GM13976 (cell line): ENCODE measurements around the gene CDH12.
"Not testable (repeated sequence)": the region's sequence is repeated elsewhere in the genome, so short reads cannot be mapped to it uniquely, and the experiment has no call there.

Experiments
- DNase-seq: peaks from one replicate; pipeline ENCODE4 v3.0.0; 2012; ENCODE audit warnings: low spot score
- in situ Hi-C: fragments of 300-500 bp; cut with MboI; formaldehyde crosslinking; loops from one replicate; pipeline ENCODE4 v1.12.0; 2022; ENCODE audit warnings: low sequenced_read_pairs, mixed read lengths, inconsistent platforms; ENCODE audit not compliant: unreplicated experiment
- TF ChIP-seq, protein P1 (sequence below): IDR thresholded peaks from 2 replicates; pipeline ENCODE4 v1.5.1; 2012; ENCODE audit warnings: borderline replicate concordance, mild to moderate bottlenecking; ENCODE audit not compliant: insufficient read depth; ENCODE audit errors: extremely low read depth, missing control alignments, control extremely low read depth

The CDH12 gene

DNA sequence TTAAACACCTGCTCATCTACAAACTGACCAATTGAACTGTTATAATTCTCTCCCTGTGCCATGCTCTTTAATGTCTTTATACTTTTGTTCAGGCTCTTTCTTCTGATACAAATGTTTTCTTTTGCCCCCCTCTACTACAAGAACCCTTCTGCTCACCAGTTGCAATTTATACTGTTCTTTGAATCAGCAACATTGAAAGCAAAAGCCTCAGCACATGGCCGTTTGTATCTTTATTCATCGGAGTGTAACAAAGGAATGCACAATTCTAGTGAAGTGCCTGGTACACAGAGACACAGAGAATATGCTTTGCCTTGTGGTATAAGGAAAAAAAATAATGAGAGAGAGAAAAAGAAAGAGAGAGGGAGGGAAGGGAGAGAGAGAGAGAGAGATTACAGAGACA is 547.1 kb downstream of the CDH12 start:
- no peak for DNase-seq

GRCh38 chr5:22295832-22296231 is 557.3 kb downstream of the CDH12 start:
- TF ChIP-seq, protein P1, sequence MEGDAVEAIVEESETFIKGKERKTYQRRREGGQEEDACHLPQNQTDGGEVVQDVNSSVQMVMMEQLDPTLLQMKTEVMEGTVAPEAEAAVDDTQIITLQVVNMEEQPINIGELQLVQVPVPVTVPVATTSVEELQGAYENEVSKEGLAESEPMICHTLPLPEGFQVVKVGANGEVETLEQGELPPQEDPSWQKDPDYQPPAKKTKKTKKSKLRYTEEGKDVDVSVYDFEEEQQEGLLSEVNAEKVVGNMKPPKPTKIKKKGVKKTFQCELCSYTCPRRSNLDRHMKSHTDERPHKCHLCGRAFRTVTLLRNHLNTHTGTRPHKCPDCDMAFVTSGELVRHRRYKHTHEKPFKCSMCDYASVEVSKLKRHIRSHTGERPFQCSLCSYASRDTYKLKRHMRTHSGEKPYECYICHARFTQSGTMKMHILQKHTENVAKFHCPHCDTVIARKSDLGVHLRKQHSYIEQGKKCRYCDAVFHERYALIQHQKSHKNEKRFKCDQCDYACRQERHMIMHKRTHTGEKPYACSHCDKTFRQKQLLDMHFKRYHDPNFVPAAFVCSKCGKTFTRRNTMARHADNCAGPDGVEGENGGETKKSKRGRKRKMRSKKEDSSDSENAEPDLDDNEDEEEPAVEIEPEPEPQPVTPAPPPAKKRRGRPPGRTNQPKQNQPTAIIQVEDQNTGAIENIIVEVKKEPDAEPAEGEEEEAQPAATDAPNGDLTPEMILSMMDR, result no peak
- in situ Hi-C loops, result no loop called here
- no peak for DNase-seq

More for the DNA sequence above, 547.1 kb downstream of the CDH12 start:
- in situ Hi-C loops, result no loop called here
- TF ChIP-seq, protein P1, result no peak

DNA sequence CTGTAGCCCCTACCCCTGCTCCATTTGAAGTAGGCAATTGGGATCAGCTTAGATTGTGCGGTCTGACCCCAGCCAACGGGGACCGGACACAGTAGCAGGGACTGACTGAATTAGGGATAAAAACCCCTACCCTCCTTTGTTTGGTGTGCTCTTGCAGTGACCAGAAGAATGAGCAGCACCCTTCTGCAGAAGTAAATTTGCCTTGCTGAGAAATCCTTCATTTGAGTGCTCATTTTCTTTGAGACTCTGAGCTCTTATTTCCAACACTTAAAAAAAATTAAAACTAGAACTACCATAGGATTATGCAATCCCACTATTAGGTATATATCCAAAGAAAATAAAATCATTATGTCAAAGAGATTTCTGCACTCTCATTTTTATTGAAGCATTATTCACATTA is 560.0 kb downstream of the CDH12 start:
- DNase-seq, result no peak
- in situ Hi-C loops, result no loop called here
- TF ChIP-seq, protein P1, result no peak

DNA sequence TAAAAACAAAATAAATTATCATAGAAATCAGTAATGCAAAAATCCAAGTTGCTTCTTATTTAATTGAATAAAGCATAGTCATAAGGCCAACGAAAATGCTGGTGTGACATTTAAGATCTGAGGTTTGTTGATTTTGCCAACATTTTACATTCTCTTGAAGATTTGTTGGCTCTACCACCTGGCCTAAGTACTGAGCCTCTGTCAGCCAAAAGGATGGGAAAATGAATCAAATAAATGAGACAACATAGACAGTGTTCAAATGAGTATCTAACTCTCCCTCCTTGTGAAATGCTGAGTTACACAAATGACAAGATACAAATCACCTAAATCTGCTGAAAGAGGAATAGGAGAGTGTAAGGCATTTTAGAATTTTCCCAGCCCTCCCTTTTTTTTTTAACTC is 575.0 kb downstream of the CDH12 start:
- in situ Hi-C loops, result no loop called here
- no peak for DNase-seq
- TF ChIP-seq, protein P1, result no peak

DNA sequence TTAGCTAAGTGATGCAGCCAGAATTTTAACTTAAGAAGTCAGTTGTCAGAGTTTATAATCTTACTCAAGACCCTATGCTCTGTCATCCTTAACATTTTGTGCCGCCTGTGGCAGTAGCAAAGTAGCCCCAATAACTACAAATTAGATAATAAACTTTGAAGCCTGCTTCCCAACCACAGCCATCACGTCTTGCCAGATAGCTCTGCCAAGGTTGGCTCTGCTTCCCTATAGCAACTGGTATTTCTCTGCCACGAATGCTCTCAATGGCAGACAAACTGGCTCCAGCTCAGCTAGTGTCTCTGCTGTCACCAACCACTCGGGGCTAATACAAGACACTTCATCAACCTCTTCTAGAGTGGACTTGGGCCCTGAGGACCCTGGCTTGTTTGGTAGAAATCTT is 576.1 kb downstream of the CDH12 start:
- no peak for DNase-seq
- TF ChIP-seq, protein P1, result no peak
- in situ Hi-C loops, result no loop called here

DNA sequence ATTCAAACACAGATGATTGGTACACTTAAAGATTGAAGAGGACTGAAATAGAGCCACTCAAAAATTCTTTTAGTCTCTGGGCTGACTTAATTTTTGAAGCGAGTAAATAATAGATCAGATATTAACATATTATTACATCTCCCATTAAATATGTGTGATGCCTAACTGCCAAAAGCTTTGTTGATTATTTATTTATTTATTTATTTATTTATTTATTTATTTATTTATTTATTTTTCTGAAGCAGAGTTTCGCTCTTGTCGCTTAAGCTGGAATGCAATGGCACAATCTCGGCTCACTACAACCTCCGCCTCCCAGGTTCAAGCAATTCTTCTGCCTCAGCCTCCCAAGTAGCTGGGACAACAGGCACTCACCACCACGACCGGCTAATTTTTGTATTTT is 587.3 kb downstream of the CDH12 start:
- DNase-seq, in situ Hi-C loops: not testable (repeated sequence)

- no peak for DNase-seq
- in situ Hi-C loops, result no loop called here
- TF ChIP-seq, protein P1, result no peak
Observed at GRCh38 chr5:22258139-22258538, 595.0 kb downstream of the CDH12 start.
